GM18511 (cell line): Measurements from ENCODE around the gene TMEM202.
"Not testable (repeated sequence)": the region's sequence is repeated elsewhere in the genome, so short reads cannot be mapped to it uniquely, and the experiment has no call there.

Source experiments
- ATAC-seq: cut with Tn5 transposase; IDR thresholded peaks from one replicate; pipeline ENCODE4 v1.9.1; 2021; ENCODE audit warnings: mild to moderate bottlenecking, moderate library complexity; ENCODE audit not compliant: unreplicated experiment

TMEM202 gene, protein sequence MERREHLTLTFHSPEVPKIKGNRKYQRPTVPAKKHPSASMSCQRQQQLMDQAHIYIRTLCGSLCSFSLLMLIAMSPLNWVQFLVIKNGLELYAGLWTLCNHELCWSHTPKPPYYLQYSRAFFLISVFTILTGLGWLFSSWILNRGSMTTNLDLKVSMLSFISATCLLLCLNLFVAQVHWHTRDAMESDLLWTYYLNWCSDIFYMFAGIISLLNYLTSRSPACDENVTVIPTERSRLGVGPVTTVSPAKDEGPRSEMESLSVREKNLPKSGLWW

DNA sequence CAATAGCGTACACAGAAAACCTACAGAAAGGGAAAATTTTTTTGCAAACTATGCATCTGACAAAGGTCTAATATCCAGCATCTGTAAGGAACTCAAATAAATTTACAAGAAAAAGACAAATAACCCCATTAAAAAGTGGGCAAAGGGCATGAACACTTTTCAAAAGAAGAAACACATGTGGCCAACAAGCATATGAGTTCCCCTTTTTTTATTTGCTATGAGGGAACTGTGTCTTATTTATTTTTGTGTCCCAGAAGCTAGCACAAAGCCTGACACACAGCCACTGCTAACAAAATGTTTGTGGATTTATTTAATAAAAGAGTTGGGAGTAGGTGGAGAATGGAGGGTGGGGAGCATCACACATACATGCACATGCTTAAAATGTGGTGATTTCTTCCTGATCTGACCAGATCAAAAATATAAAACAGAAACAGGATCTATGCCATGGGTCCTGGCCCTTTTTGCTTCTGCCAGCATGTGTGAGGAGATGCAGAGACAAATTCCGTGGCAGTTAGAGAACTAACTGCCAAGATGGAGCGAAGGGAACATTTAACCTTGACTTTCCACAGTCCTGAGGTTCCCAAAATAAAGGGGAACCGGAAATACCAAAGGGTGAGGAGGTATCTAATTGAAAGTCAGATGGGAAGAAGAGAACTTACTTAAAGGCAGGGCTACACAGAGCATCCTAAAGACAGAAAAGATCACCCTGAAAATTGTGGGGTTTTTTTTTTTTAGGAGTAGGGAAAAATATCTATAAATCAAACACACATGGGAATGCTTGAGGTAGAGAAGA, at the start of gene TMEM202:
Gene TMEM202, plus strand, starts transcription at position 510 of the 793 bp plus-strand sequence. Its CDS starts 22 bp downstream, at position 532.
- no peak for ATAC-seq

GRCh38 chr15:72353266-72353665, 44.8 kb upstream of the TMEM202 start:
- no peak for ATAC-seq

GRCh38 chr15:72354496-72354895, 43.6 kb upstream of the TMEM202 start:
- no peak for ATAC-seq

GRCh38 chr15:72358121-72358520, 40.0 kb upstream of the TMEM202 start:
- no peak for ATAC-seq

DNA sequence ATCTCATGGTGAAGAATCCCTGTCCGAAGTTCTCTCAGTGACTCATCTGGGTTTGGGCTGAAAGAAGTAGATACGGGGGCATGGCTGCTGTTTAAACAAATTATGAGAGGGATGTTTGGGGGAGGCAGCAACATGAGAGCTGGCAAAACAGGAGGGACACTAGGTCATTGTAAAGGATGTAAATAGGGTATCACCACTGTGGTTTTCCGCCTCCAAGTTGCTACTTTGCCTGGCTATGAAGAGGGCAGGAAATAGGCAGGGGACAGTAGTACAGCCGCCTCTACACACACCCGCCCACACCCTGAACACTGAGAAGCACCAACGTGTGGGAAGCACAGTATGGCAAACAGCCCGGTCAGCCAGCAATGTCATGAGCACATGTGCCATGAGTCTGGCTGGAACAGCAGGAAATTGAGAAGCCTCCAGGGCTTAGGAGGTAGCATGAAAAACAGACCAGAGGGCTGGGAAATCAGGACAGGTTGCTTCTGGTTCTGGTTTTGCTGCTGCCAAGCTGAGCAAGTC, 39.4 kb upstream of the TMEM202 start:
- no peak for ATAC-seq

- no peak for ATAC-seq
Measured at GRCh38 chr15:72361176-72361575, 36.9 kb upstream of the TMEM202 start.

- ATAC-seq = peak; percentile 82
Measured at GRCh38 chr15:72365844-72366243, 32.3 kb upstream of the TMEM202 start.

- ATAC-seq = no peak
Measured at GRCh38 chr15:72368325-72368724, 29.8 kb upstream of the TMEM202 start.

GRCh38 chr15:72368899-72369298, 29.2 kb upstream of the TMEM202 start:
- ATAC-seq = no peak

- ATAC-seq = no peak
Measured at GRCh38 chr15:72369964-72370363, 28.1 kb upstream of the TMEM202 start.

GRCh38 chr15:72372361-72372760, 25.7 kb upstream of the TMEM202 start:
- ATAC-seq = no peak

GRCh38 chr15:72375501-72375845, 22.6 kb upstream of the TMEM202 start:
- peak; percentile 57 for ATAC-seq

GRCh38 chr15:72375846-72376581, 22.1 kb upstream of the TMEM202 start, which contains the start of gene HEXA:
Gene HEXA, minus strand, starts transcription at chr15:72376014. Its CDS starts 42 bp downstream, at chr15:72375972.
- ATAC-seq = peak; percentile 84

DNA sequence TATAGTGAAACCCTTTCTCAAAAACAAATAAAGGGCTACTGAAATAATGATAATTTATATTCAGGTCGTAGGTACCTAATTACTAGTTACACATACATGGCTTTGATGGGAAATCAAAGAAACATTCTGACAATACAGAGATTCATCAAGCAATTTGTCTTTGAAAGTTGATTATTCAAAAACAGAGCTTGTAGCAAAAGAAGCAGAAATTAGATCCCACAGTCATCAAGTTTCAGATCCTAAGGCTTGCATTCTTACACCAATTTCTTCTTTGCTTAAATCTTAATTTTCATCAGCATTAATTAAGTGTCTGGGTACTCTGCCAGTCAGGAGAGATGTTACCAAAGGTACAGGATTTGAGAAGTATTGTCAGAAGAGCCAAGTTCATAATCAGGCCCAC, 20.8 kb upstream of the TMEM202 start:
- no peak for ATAC-seq

DNA sequence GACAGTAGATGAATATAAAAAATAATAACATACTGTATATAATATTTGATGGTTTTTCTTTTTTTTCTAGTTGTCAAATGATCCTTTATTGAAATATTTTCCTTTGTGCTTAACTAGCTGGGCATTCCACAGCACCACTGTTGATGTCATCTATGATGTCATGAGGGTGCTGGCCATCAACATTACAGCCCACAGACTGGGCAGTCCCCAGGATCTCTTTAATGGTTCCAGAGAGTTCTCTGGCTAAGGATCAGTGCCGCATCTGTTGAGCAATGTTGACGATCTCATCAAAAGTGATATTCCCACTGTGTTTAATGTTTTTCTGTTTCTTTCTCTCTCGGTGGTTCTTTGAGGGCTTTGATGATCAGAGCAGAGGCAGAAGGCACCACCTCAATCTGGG, 19.0 kb upstream of the TMEM202 start:
- not testable (repeated sequence) for ATAC-seq

DNA sequence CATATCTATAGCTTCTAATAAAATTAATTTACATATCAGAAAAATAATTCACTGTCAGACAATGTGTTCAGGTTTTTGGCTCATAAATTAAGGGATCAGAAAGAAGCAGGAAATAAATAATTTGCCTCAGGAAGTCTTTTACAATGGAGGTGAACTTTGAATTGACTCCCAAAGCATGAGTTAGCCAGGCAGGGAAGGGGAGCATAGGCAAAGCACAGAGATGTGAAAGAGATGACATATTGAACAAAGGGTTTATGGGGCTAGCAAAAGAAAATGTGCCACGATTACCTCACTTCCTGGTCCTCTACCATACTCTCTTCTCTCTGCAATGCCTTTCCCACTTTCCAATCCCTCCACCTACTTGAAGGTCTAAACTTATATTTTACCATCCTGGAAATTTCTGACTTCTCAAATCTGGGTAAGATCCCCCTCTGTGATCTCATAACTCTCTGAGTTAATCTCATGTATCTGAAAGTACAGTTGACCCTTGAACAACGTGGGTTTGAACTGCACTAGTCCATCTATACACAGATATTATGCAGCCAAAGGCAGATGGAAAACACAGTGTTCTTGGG, 18.2 kb upstream of the TMEM202 start:
- no peak for ATAC-seq

DNA sequence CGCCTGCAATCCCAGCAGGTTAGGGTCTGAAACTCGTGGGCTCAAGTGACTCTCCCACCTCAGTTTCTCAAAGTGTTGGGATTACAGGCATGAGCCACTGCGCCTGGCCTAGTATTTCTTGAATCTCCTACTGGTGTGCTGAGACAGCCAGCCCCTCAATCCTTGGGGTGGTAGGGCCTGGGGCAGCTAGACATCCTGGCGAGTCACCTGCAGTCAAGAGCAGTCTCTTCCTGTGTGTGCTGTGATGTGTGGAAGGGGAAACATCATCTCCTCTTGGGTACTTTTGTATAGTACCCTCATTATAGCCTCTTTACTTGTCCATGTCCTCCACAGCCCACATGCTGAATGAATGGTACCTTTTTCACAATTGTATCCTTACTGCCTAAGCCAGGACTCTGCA, 17.4 kb upstream of the TMEM202 start:
- no peak for ATAC-seq

DNA sequence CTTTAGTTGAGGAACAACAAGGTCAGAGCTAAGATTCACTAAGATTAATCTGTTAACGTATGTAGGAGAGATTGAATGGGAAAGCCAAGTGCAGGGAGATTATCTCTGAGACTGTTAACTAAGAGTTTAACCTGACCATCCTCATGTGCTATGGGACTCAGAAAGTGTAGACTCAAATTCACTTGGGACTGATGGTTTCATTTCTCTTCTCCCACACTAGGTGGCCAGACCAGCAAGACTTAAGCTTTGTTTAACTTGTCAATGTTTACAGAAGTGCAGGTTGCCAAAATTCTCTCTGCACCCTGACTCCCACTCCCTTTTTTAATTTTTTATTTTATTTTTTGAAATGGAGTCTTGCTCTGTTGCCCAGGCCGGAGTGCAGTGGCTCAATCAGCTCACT, 16.0 kb upstream of the TMEM202 start:
- no peak for ATAC-seq

DNA sequence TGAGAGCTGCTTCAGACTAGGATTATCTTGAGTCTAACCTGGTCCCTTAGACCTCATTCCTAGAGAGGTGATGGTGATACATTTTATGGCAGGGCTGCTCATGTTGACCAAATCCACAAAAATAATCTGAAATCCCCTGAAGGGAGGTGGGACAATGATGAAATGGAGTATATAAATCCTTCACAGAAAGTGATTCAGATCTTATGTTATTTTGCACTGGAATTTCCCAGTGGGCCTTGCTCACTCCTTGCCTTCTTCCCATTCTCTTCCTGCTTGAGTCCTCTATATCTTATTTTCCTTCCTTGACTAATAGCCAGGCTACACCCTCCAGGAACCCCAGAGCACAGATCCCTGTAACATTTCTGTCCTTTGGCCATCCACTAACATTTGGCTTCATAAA, 10.4 kb upstream of the TMEM202 start:
- no peak for ATAC-seq

GRCh38 chr15:72389231-72389630, 8.9 kb upstream of the TMEM202 start:
- ATAC-seq = no peak

DNA sequence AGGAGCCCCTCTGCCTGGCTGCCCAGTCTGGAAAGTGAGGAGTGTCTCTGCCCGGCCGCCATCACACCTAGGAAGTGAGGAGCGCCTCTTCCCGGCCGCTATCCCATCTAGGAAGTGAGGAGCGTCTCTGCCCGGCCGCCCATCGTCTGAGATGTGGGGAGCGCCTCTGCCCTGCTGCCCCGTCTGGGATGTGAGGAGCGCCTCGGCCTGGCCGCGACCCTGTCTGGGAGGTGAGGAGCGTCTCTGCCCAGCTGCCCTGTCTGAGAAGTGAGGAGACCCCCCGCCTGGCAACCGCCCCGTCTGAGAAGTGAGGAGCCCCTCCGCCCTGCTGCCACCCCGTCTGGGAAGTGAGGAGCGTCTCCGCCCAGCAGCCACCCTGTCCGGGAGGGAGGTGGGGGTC, 1.8 kb upstream of the TMEM202 start:
- not testable (repeated sequence) for ATAC-seq
